ENCODE results near the gene IQCN. TPM values are rescaled to one million over a fixed set of nuclear protein-coding genes. Genes with fewer than 3 reads are reported as not detected.

IQCN gene
- total RNA-seq, 2 experiments from 2014 or later: 0.38 to 1.1 TPM

DNA sequence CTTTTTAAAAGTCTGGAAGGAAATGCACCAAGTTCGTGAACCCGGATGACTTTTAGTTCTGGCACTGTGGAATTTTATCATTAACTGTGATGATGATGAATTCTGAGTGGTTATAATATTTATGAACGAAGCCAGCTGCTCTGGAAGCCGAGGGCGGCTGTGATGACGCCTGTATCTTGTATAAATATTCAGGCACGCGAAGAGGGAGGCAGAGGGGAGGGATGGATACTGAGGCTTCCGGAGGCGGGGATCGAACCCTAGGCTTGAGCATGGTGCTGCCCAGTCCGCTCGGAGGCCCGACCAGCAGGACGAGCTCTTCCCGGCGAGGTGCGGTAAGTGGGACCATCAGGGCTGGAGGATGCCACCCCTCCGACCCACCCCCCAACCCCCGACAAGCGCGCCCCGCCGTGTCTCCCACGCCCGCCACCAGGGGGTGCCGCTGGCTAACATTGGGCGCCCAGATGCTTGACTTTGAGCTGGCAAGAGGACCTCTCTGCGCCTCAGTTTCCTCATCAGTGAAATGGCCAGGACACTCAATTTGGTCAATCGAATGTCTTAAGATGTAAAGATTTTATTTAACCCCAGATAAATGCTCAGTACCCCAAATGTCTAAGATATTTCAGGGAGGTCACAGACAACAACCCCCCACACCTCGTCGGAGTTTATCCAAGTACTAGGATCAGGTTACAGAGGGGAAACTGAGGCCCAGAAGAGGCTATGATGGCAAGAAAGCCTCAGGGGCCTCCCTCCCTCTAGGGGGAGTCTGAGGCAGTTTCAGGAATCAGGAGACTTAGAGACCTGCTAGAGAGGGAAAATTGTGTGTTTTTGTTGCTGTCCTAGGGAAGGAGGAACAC lies 65.9 kb downstream of the IQCN start:
- intact Hi-C loops (cut with micrococcal nuclease; ENCODE audit: unreplicated experiment): loop anchor here (1.0 kb wide), 2 partner anchors 43 to 202 kb away; no protein-coding TSS in a partner anchor
- Histone ChIP-seq H3K79me2 (ENCODE audit: insufficient read depth, low read depth, low read length) (peaks cover 11% of the 10 kb centered on the region), H3K4me2 (ENCODE audit: low read length) (no peak overlapping the region), H3K36me3 (ENCODE audit: insufficient read depth, low read length) (no peaks in the 10 kb centered on the region), H3K9me3 (ENCODE audit: low read length) (no peaks in the 10 kb centered on the region), H3K4me1 (ENCODE audit: insufficient read depth, low read length, poor library complexity, severe bottlenecking) (peaks cover 15% of the 10 kb centered on the region), H3K9me2 (ENCODE audit: insufficient read depth, low read length) (no peaks in the 10 kb centered on the region), H3K4me3 (ENCODE audit: low read depth, low read length, poor library complexity, severe bottlenecking) (no peak overlapping the region), H4K20me1 (ENCODE audit: insufficient read depth, low read length) (no peaks in the 10 kb centered on the region), H3K27ac (ENCODE audit: low read depth, low read length, poor library complexity, severe bottlenecking) (no peak overlapping the region), H2AFZ (ENCODE audit: low read length) (no peak overlapping the region)
- CTCF ChIA-PET (ENCODE audit: unreplicated experiment): interaction anchor here (0.6 to 1.2 kb wide), 4 partner anchors 44 to 120 kb away, joined by 3 to 10 read pairs (median 5); no protein-coding TSS in a partner anchor
- TF ChIP-seq EZH2phosphoT487 (IDR thresholded peaks at IDR 0.05; ENCODE audit: borderline replicate concordance, low read depth, low read length): no peak
- TF ChIP-seq, protein P1, sequence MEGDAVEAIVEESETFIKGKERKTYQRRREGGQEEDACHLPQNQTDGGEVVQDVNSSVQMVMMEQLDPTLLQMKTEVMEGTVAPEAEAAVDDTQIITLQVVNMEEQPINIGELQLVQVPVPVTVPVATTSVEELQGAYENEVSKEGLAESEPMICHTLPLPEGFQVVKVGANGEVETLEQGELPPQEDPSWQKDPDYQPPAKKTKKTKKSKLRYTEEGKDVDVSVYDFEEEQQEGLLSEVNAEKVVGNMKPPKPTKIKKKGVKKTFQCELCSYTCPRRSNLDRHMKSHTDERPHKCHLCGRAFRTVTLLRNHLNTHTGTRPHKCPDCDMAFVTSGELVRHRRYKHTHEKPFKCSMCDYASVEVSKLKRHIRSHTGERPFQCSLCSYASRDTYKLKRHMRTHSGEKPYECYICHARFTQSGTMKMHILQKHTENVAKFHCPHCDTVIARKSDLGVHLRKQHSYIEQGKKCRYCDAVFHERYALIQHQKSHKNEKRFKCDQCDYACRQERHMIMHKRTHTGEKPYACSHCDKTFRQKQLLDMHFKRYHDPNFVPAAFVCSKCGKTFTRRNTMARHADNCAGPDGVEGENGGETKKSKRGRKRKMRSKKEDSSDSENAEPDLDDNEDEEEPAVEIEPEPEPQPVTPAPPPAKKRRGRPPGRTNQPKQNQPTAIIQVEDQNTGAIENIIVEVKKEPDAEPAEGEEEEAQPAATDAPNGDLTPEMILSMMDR (conservative IDR thresholded peaks at IDR 0.05; ENCODE audit: low read length): peak; percentile 85
- DNase-seq (ENCODE audit: low spot score): peak; percentile 62
- POLR2A ChIA-PET: interaction anchor here (0.6 to 1.3 kb wide), 2 partner anchors 45 to 51 kb away, joined by 4 read pairs; no protein-coding TSS in a partner anchor
- no TSS peak for BruUV-seq (replicated peaks)

Small RNA genes lying within 50 kb of the gene (microRNA-seq; reads per million reads assigned to microRNA genes)
- 5.3 reads per million for gene MIR3188 (ENCODE audit: borderline replicate concordance)

Small RNA genes lying within 50 kb of the gene (small RNA-seq; reads per million reads assigned to genes)
- gene MIR3188 (not detected), gene RPL39P38 (not detected)

Other genes starting within 250 kb of the IQCN start
- gene IL12RB1, start 187.5 kb downstream of the IQCN start, total RNA-seq (2014; rRNA removed; shearing (Covaris generic)): 6.0 and 7.7 TPM in 2 replicates
- 26.0 and 41.7 TPM in 2 replicates for gene IL12RB1, start 187.5 kb downstream of the IQCN start, total RNA-seq (2022)
- 14.3 and 14.8 TPM in 2 replicates for gene MAST3, start 176.7 kb downstream of the IQCN start, total RNA-seq (2014; rRNA removed; shearing (Covaris generic))
- 31.0 and 31.4 TPM in 2 replicates for gene MAST3, start 176.7 kb downstream of the IQCN start, total RNA-seq (2022)
- 1.6 and 3.2 TPM in 2 replicates for gene PIK3R2, start 121.3 kb downstream of the IQCN start, total RNA-seq (2014; rRNA removed; shearing (Covaris generic))
- gene PIK3R2, start 121.3 kb downstream of the IQCN start, total RNA-seq (2022): 20.5 and 30.0 TPM in 2 replicates
- 141 and 195 TPM in 2 replicates for gene IFI30, start 100.6 kb downstream of the IQCN start, total RNA-seq (2014; rRNA removed; shearing (Covaris generic))
- 117 and 170 TPM in 2 replicates for gene IFI30, start 100.6 kb downstream of the IQCN start, total RNA-seq (2022)
- gene MPV17L2, start 81.2 kb downstream of the IQCN start, total RNA-seq (2014; rRNA removed; shearing (Covaris generic)): 21.9 and 23.7 TPM in 2 replicates
- 18.1 and 22.6 TPM in 2 replicates for gene MPV17L2, start 81.2 kb downstream of the IQCN start, total RNA-seq (2022)
- 2.9 and 4.9 TPM in 2 replicates for gene RAB3A, start 70.4 kb downstream of the IQCN start, total RNA-seq (2014; rRNA removed; shearing (Covaris generic))
- gene RAB3A, start 70.4 kb downstream of the IQCN start, total RNA-seq (2022): 6.9 and 8.6 TPM in 2 replicates
- not detected in 2 replicates for gene PDE4C, start 48.0 kb downstream of the IQCN start, total RNA-seq (2014; rRNA removed; shearing (Covaris generic))
- 0.77 and 1.4 TPM in 2 replicates for gene PDE4C, start 48.0 kb downstream of the IQCN start, total RNA-seq (2022)
- 138 and 144 TPM in 2 replicates for gene JUND, start 7.2 kb upstream of the IQCN start, total RNA-seq (2014; rRNA removed; shearing (Covaris generic))
- gene JUND, start 7.2 kb upstream of the IQCN start, total RNA-seq (2022): 79.0 and 92.6 TPM in 2 replicates
- 451 and 482 TPM in 2 replicates for gene LSM4, start 48.6 kb upstream of the IQCN start, total RNA-seq (2014; rRNA removed; shearing (Covaris generic))
- 232 and 252 TPM in 2 replicates for gene LSM4, start 48.6 kb upstream of the IQCN start, total RNA-seq (2022)
- 15.2 and 18.9 TPM in 2 replicates for gene PGPEP1, start 66.1 kb upstream of the IQCN start, total RNA-seq (2014; rRNA removed; shearing (Covaris generic))
- gene PGPEP1, start 66.1 kb upstream of the IQCN start, total RNA-seq (2022): 44.1 and 54.5 TPM in 2 replicates
- gene GDF15, start 111.7 kb upstream of the IQCN start, total RNA-seq (2014; rRNA removed; shearing (Covaris generic)): 0.80 TPM in 1 of 2 replicates, not detected in the other
- gene GDF15, start 111.7 kb upstream of the IQCN start, total RNA-seq (2022): not detected in 2 replicates
- gene LRRC25, start 123.2 kb upstream of the IQCN start, total RNA-seq (2014; rRNA removed; shearing (Covaris generic)): 0.49 and 0.98 TPM in 2 replicates
- 3.2 and 4.1 TPM in 2 replicates for gene LRRC25, start 123.2 kb upstream of the IQCN start, total RNA-seq (2022)
- 54.8 and 92.9 TPM in 2 replicates for gene SSBP4, start 144.9 kb upstream of the IQCN start, total RNA-seq (2014; rRNA removed; shearing (Covaris generic))
- gene SSBP4, start 144.9 kb upstream of the IQCN start, total RNA-seq (2022): 97.5 and 117 TPM in 2 replicates
- 0.72 and 1.8 TPM in 2 replicates for gene ISYNA1, start 163.7 kb upstream of the IQCN start, total RNA-seq (2014; rRNA removed; shearing (Covaris generic))
- gene ISYNA1, start 163.7 kb upstream of the IQCN start, total RNA-seq (2022): 8.9 and 10.9 TPM in 2 replicates
- 14.4 and 18.7 TPM in 2 replicates for gene ELL, start 247.6 kb upstream of the IQCN start, total RNA-seq (2014; rRNA removed; shearing (Covaris generic))
- gene ELL, start 247.6 kb upstream of the IQCN start, total RNA-seq (2022): 24.6 and 26.5 TPM in 2 replicates